ENCODE results near the gene GSDMA. TPM values are rescaled to one million over a fixed set of nuclear protein-coding genes. Genes with fewer than 3 reads are reported as not detected.

GSDMA gene
- polyA plus RNA-seq, 1 experiment: not detected

- ChIA-PET POLR2A (interaction anchor here (1.0 kb wide), 1 partner anchor 54 kb away, joined by 5 read pairs; the partner anchor contains the start of gene PSMD3), CTCF (interaction anchor here (0.6 to 1.6 kb wide), 2 partner anchors 11 to 54 kb away, joined by 3 to 4 read pairs; partner anchors contain the start of gene PSMD3)
- TF ChIP-seq CTCF (IDR thresholded peaks at IDR 0.05; ENCODE audit: low read depth, low read length): no peak
- Histone ChIP-seq H3K27me3 (ENCODE audit: control insufficient read depth, insufficient read depth, low read length) (no peaks in the 10 kb centered on the region), H3K9me3 (ENCODE audit: control insufficient read depth, insufficient read depth, low read length) (no peaks in the 10 kb centered on the region), H3K27ac (ENCODE audit: low read depth, low read length) (peak overlapping the region; percentile 85), H3K4me3 (ENCODE audit: low read depth, low read length) (peak overlapping the region; percentile 83)
- DNase-seq (ENCODE audit: low read depth, low spot score): no peak
Observed at GRCh38 chr17:39926588-39927100, 36.2 kb upstream of the GSDMA start.

- ChIA-PET POLR2A (interaction anchor here (0.7 to 1.0 kb wide), 2 partner anchors 53 to 521 kb away, joined by 4 to 5 read pairs; partner anchors contain the start of gene PSMD3), CTCF (no interaction called here)
- peak; percentile 76 for DNase-seq (ENCODE audit: low read depth, low spot score)
Observed at GRCh38 chr17:39927101-39927928, 35.5 kb upstream of the GSDMA start, which contains the start of the genes LRRC3C and ORMDL3. Gene LRRC3C, plus strand, starts transcription at chr17:39927732. Its CDS starts 13,792 bp downstream, at chr17:39941524. Gene ORMDL3, minus strand, starts transcription at chr17:39927601. Its CDS starts 3,398 bp downstream, at chr17:39924203.

GRCh38 chr17:39927929-39928857, 34.6 kb upstream of the GSDMA start:
- H3K27me3 ChIP-seq (ENCODE audit: control insufficient read depth, insufficient read depth, low read length): no peaks in the 10 kb centered on the region
- DNase-seq (ENCODE audit: low read depth, low spot score): no peak
- no peak for TF ChIP-seq CTCF (IDR thresholded peaks at IDR 0.05; ENCODE audit: low read depth, low read length)
- no peaks in the 10 kb centered on the region for H3K9me3 ChIP-seq (ENCODE audit: control insufficient read depth, insufficient read depth, low read length)
- H3K27ac ChIP-seq (ENCODE audit: low read depth, low read length): peak overlapping the region; percentile 96
- POLR2A ChIA-PET: interaction anchor here (0.9 to 1.0 kb wide), 2 partner anchors 51 to 52 kb away, joined by 3 to 5 read pairs; partner anchors contain the start of gene PSMD3
- CTCF ChIA-PET: no interaction called here
- H3K4me3 ChIP-seq (ENCODE audit: low read depth, low read length): peak overlapping the region; percentile 61

More at GRCh38 chr17:39927101-39927928, 35.5 kb upstream of the GSDMA start, which contains the start of the genes LRRC3C and ORMDL3:
- no peak for TF ChIP-seq CTCF (IDR thresholded peaks at IDR 0.05; ENCODE audit: low read depth, low read length)
- Histone ChIP-seq H3K9me3 (ENCODE audit: control insufficient read depth, insufficient read depth, low read length) (no peaks in the 10 kb centered on the region), H3K27me3 (ENCODE audit: control insufficient read depth, insufficient read depth, low read length) (no peaks in the 10 kb centered on the region), H3K27ac (ENCODE audit: low read depth, low read length) (peak within 1 kb of the TSS; percentile 96), H3K4me3 (ENCODE audit: low read depth, low read length) (peak within 1 kb of the TSS; percentile 83)

GRCh38 chr17:39928858-39929645, 33.8 kb upstream of the GSDMA start:
- peak; percentile 77 for DNase-seq (ENCODE audit: low read depth, low spot score)
- no peak for TF ChIP-seq CTCF (IDR thresholded peaks at IDR 0.05; ENCODE audit: low read depth, low read length)
- ChIA-PET POLR2A (interaction anchor here (0.9 to 1.1 kb wide), 2 partner anchors 50 to 51 kb away, joined by 3 to 4 read pairs; partner anchors contain the start of gene PSMD3), CTCF (no interaction called here)
- Histone ChIP-seq H3K4me3 (ENCODE audit: low read depth, low read length) (peak overlapping the region; percentile 17; the same call in 1 of the 2 replicates), H3K9me3 (ENCODE audit: control insufficient read depth, insufficient read depth, low read length) (no peaks in the 10 kb centered on the region), H3K27me3 (ENCODE audit: control insufficient read depth, insufficient read depth, low read length) (no peaks in the 10 kb centered on the region), H3K27ac (ENCODE audit: low read depth, low read length) (peak overlapping the region; percentile 96)
